ENCODE results near the gene FAM13A.

The FAM13A gene

GRCh38 chr4:88793475-88793874 is 263.5 kb downstream of the FAM13A start:
- no peak for DNase-seq (ENCODE audit: low read depth)
- TF ChIP-seq CTCF (IDR thresholded peaks at IDR 0.05; ENCODE audit: insufficient read depth, low read depth, low read length, missing control alignments): no peak
- no peak overlapping the region for H3K4me3 ChIP-seq (ENCODE audit: low read length)

GRCh38 chr4:88792821-88793220 is 264.2 kb downstream of the FAM13A start:
- H3K4me3 ChIP-seq (ENCODE audit: low read length): no peak overlapping the region
- TF ChIP-seq CTCF (IDR thresholded peaks at IDR 0.05; ENCODE audit: insufficient read depth, low read depth, low read length, missing control alignments): no peak
- peak; percentile 69 for DNase-seq (ENCODE audit: low read depth)

GRCh38 chr4:88792268-88792781 is 264.7 kb downstream of the FAM13A start:
- DNase-seq (ENCODE audit: low read depth): peak; percentile 93
- no peak for TF ChIP-seq CTCF (IDR thresholded peaks at IDR 0.05; ENCODE audit: insufficient read depth, low read depth, low read length, missing control alignments)
- no peak overlapping the region for H3K4me3 ChIP-seq (ENCODE audit: low read length)

GRCh38 chr4:88791274-88791673 is 265.7 kb downstream of the FAM13A start:
- peak; percentile 56 for DNase-seq (ENCODE audit: low read depth)
- H3K4me3 ChIP-seq (ENCODE audit: low read length): no peak overlapping the region
- peak; percentile 26 for TF ChIP-seq CTCF (IDR thresholded peaks at IDR 0.05; ENCODE audit: insufficient read depth, low read depth, low read length, missing control alignments)

GRCh38 chr4:88788895-88789294 is 268.1 kb downstream of the FAM13A start:
- H3K4me3 ChIP-seq (ENCODE audit: low read length): no peak overlapping the region
- no peak for DNase-seq (ENCODE audit: low read depth)
- TF ChIP-seq CTCF (IDR thresholded peaks at IDR 0.05; ENCODE audit: insufficient read depth, low read depth, low read length, missing control alignments): no peak

- no peak for DNase-seq (ENCODE audit: low read depth)
- no peak overlapping the region for H3K4me3 ChIP-seq (ENCODE audit: low read length)
- TF ChIP-seq CTCF (IDR thresholded peaks at IDR 0.05; ENCODE audit: insufficient read depth, low read depth, low read length, missing control alignments): no peak
Observed at GRCh38 chr4:88788424-88788823, 268.6 kb downstream of the FAM13A start.

- no peak for TF ChIP-seq CTCF (IDR thresholded peaks at IDR 0.05; ENCODE audit: insufficient read depth, low read depth, low read length, missing control alignments)
Observed at GRCh38 chr4:88786011-88786410, 271.0 kb downstream of the FAM13A start.

More at GRCh38 chr4:88786011-88786410, 271.0 kb downstream of the FAM13A start:
- no peak overlapping the region for H3K4me3 ChIP-seq (ENCODE audit: low read length)
- no peak for DNase-seq (ENCODE audit: low read depth)

Data from epithelial cell of esophagus (primary cell).